Right cardiac atrium (tissue), 5 donors: ENCODE results near the gene LPAR3. TPM values are rescaled to one million over a fixed set of nuclear protein-coding genes. Genes with fewer than 3 reads are reported as not detected.
"Not testable (repeated sequence)": the region's sequence is repeated elsewhere in the genome, so short reads cannot be mapped to it uniquely, and the experiment has no call there.

ENCODE experiments used
- ATAC-seq, 2 donors: fragments of 200-7000 bp; cut with Tn5 transposase; one replicate each; pipeline versions ENCODE4 v1.8.0 to v1.9.1; 2020; ENCODE audit warnings: moderate library complexity in 2 of 2, mild to moderate bottlenecking in 1 of 2
- DNase-seq, 3 donors: peaks; one replicate each; pipeline ENCODE4 v3.0.0-alpha.2; 2020
- H3K27ac ChIP-seq: one replicate; pipeline ENCODE4 v1.5.1; 2013; ENCODE audit warnings: mild to moderate bottlenecking, low read length, control low read depth, moderate library complexity
- H3K27me3 ChIP-seq: one replicate; pipeline ENCODE4 v1.6.1; 2013; ENCODE audit not compliant: control insufficient read depth, insufficient read depth
- H3K4me1 ChIP-seq: one replicate; pipeline ENCODE4 v1.6.1; 2013; ENCODE audit warnings: low read length; ENCODE audit not compliant: control insufficient read depth, insufficient read depth
- H3K4me3 ChIP-seq: one replicate; pipeline ENCODE4 v1.5.1; 2013; ENCODE audit warnings: low read length, control low read depth
- H3K9me3 ChIP-seq: one replicate; pipeline ENCODE4 v1.6.1; 2013; ENCODE audit warnings: low read length; ENCODE audit not compliant: control insufficient read depth
- WGBS: extraction: QIAGEN DNeasy Blood & Tissue Kit; methylation state at CpG from one replicate; pipeline ENCODE4 v1.1.7; 2013; 5-methylcytosine and 5-hydroxymethylcytosine counted together
- intact Hi-C, 4 donors: fragments of 100-400 bp; cut with DNase I; formaldehyde crosslinking; loops; one replicate each; pipeline versions ENCODE4 v1.11.0 to v1.14.0; 2022 to 2023
- polyA plus RNA-seq: library from polyadenylated mRNA; stranded (reverse); fragments of 200-250 nt; gene quantifications from one replicate; pipeline ENCODE4 v1.2.3, GENCODE V29; 2013
- total RNA-seq, 4 donors: library from RNA; stranded (reverse); fragmentation: NEBNext Ultra II Directional; extraction: Animal tissue kit (Norgen Biotek cat#: 25700); gene quantifications; one replicate each; pipeline ENCODE4 v1.2.1, GENCODE V29; 2021
- donor health status: healthy with polysubstance abuse.
- donor health status: DM: no; HTN: yes; CAD: no.
- donor health status: DM: no; HTN: no; CAD: no.
- donor health status: DM: no; HTN: yes; CAD: no; lungs with severe emphysema.
- donor health status: DM: yes; HTN: yes; CAD: no.

The LPAR3 gene
- total and polyA plus RNA-seq, 5 donors: 23.9 to 51.8 (median 46.2) TPM

GRCh38 chr1:84929581-84929980 is 36.6 kb upstream of the LPAR3 start:
- Histone ChIP-seq H3K9me3 (no peaks in the 10 kb centered on the region), H3K4me3 (no peak overlapping the region), H3K27ac (no peak overlapping the region), H3K4me1 (no peaks in the 10 kb centered on the region), H3K27me3 (no peaks in the 10 kb centered on the region)
- WGBS: 47% methylated on average over 1 of the region's 1 CpG
- DNase-seq (no peak), ATAC-seq (no peak)
- intact Hi-C loops: no loop called here

- Histone ChIP-seq H3K4me1 (no peaks in the 10 kb centered on the region), H3K27me3 (no peaks in the 10 kb centered on the region), H3K9me3 (no peaks in the 10 kb centered on the region), H3K27ac (no peak overlapping the region), H3K4me3 (no peak overlapping the region)
- intact Hi-C loops: no loop called here
- no peak for ATAC-seq
- no peak for DNase-seq
- 69% methylated on average over 4 of the region's 4 CpGs for WGBS
Measured at GRCh38 chr1:84928979-84929378, 36.0 kb upstream of the LPAR3 start.

DNA sequence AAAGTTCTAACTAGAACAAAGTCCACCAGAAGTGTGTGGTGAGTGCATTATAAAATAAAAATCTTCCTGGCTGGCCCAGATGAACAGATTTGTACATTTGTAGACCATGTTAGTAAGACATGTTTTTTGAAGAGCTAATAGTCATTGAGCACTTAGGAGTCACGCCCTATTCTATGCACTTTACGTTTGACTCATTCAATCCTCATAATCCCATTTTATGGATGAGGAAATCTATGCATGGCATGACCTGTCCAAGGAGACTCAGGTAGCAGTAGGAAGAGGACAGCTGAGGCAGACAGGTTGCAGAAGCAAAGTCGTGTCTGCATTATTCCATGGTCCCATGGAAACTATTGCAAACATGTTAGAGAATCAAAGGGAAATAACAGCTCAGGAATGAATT is 30.3 kb upstream of the LPAR3 start:
- no peaks in the 10 kb centered on the region for H3K4me1 ChIP-seq
- intact Hi-C loops: no loop called here
- DNase-seq (no peak), ATAC-seq (no peak)
- H3K27ac ChIP-seq: no peak overlapping the region
- no peaks in the 10 kb centered on the region for H3K27me3 ChIP-seq
- H3K4me3 ChIP-seq: no peak overlapping the region
- 81% methylated on average over 3 of the region's 3 CpGs for WGBS
- no peaks in the 10 kb centered on the region for H3K9me3 ChIP-seq

- H3K4me3 ChIP-seq: no peak overlapping the region
- DNase-seq (no peak), ATAC-seq (no peak)
- no peaks in the 10 kb centered on the region for H3K27me3 ChIP-seq
- H3K27ac ChIP-seq: no peak overlapping the region
- no peaks in the 10 kb centered on the region for H3K9me3 ChIP-seq
- WGBS: 96% methylated on average over 1 of the region's 1 CpG
- no peaks in the 10 kb centered on the region for H3K4me1 ChIP-seq
- intact Hi-C loops: no loop called here
Measured at GRCh38 chr1:84920159-84920558, 27.2 kb upstream of the LPAR3 start.

- no peaks in the 10 kb centered on the region for H3K9me3 ChIP-seq
- intact Hi-C loops: no loop called here
Measured at GRCh38 chr1:84919461-84919970, 26.5 kb upstream of the LPAR3 start.

GRCh38 chr1:84918726-84919336 is 25.8 kb upstream of the LPAR3 start:
- Histone ChIP-seq H3K9me3 (no peaks in the 10 kb centered on the region), H3K4me3 (no peak overlapping the region), H3K4me1 (no peaks in the 10 kb centered on the region), H3K27ac (no peak overlapping the region), H3K27me3 (no peaks in the 10 kb centered on the region)
- intact Hi-C loops: no loop called here
- 77% methylated on average over 5 of the region's 5 CpGs for WGBS
- DNase-seq (no peak), ATAC-seq (no peak)

More at GRCh38 chr1:84919461-84919970, 26.5 kb upstream of the LPAR3 start:
- Histone ChIP-seq H3K4me3 (no peak overlapping the region), H3K4me1 (no peaks in the 10 kb centered on the region), H3K27ac (no peak overlapping the region), H3K27me3 (no peaks in the 10 kb centered on the region)
- ATAC-seq (no peak), DNase-seq (no peak)
- WGBS: 58% methylated on average over 4 of the region's 4 CpGs

- H3K9me3 ChIP-seq: no peaks in the 10 kb centered on the region
- no peak overlapping the region for H3K27ac ChIP-seq
- no peaks in the 10 kb centered on the region for H3K4me1 ChIP-seq
- intact Hi-C loops: no loop called here
- no peak for ATAC-seq
- no peaks in the 10 kb centered on the region for H3K27me3 ChIP-seq
- 58% methylated on average over 4 of the region's 4 CpGs for WGBS
- H3K4me3 ChIP-seq: no peak overlapping the region
- no peak for DNase-seq
Measured at GRCh38 chr1:84916897-84917296, 23.9 kb upstream of the LPAR3 start.

DNA sequence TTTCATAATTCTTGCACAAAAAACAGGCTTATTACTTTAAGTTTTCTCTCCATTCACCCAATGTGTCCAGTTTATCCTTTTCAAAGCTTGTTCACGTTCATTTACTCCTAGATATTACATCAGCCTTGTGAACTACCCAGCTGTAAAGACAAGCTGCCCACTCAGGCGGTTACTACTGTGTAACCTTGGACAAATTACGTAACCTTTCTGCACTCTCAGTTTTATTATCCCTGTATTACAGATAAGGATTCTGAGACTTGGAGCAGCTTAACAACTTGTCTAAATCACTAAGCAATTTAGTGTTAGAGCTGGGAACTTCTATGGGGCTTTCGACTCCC is 20.5 kb upstream of the LPAR3 start:
- 33% methylated on average over 4 of the region's 4 CpGs for WGBS
- intact Hi-C loops: no loop called here
- no peaks in the 10 kb centered on the region for H3K4me1 ChIP-seq

DNA sequence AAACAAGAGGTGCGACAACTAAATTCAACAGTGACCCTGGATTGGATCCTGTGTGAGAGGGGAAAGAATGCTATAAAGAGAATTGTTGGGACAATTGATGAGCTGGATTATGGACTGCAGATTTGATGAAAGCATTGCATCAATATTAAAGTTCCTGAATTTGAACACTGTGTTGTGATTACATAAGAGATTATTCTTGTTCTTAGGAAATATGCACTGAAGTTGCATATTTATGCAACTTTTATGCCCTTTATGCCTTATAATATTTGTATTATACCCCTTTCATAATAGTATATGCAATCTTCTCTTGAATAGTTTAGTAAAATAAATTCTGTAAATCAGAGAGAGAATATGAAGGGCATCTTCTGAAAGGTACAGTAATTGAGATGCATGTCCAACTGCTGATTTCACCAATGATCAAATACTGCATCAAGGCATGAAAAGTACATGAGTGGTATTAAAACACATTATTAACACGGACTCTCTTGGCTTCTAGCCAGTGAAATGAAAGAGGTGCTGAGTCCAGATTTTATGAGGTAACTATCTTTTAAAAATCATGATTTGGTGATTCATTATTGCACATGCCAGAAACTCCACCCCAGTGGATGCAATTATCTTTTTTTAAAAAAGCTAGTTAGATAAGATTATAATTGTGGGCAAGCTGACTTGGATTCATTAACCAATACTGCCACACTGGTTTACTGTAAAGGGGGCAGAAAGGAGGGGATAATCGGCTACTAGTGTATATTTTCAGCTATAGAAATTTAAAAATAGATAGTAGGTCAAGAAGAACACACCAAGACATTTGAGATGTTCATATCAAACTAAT is 19.9 kb upstream of the LPAR3 start:
- H3K9me3 ChIP-seq: no peaks in the 10 kb centered on the region
- no peaks in the 10 kb centered on the region for H3K27me3 ChIP-seq
- H3K27ac ChIP-seq: no peak overlapping the region
- ATAC-seq (no peak), DNase-seq (no peak)
- no peaks in the 10 kb centered on the region for H3K4me1 ChIP-seq
- 68% methylated on average over 3 of the region's 3 CpGs for WGBS
- no peak overlapping the region for H3K4me3 ChIP-seq
- intact Hi-C loops: no loop called here

More for the DNA sequence above, 20.5 kb upstream of the LPAR3 start:
- Histone ChIP-seq H3K4me3 (no peak overlapping the region), H3K27ac (no peak overlapping the region), H3K27me3 (no peaks in the 10 kb centered on the region), H3K9me3 (no peaks in the 10 kb centered on the region)
- ATAC-seq (peak; percentile 61 to 74), DNase-seq (no peak)

DNA sequence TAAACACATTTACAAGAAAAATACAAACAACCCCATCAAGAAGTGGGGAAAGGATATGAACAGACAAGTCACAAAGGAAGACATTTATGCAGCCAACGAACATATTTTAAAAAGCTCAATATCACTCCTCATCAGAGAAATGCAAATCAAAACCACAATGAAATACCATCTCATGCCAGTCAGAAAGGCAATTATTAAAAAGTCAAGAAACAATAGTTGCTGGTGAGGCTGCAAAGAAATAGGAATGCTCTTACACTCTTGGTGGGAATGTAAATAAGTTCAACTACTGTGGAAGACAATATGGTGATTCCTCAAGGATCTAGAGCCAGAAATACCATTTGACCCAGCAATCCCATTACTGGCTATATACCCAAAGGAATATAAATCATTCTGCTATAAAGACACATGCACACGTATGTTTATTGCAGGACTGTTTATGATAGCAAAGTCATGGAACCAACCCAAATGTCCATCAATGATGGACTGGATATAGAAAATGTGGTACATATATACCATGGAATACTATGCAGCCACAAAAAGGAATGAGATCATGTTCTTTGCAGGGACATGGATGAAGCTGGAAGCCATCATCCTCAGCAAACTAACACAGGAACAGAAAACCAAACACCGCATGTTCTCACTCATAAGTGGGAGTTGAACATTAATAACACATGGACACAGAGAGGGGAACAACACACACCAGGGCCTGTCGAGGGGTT is 15.9 kb upstream of the LPAR3 start:
- not testable (repeated sequence) for ATAC-seq, DNase-seq

More for the DNA sequence above, 15.9 kb upstream of the LPAR3 start:
- H3K4me3 ChIP-seq, H3K9me3 ChIP-seq, H3K27me3 ChIP-seq, H3K27ac ChIP-seq, intact Hi-C loops, H3K4me1 ChIP-seq: not testable (repeated sequence)
- 84% methylated on average over 4 of the region's 4 CpGs for WGBS
